ENCODE results near the gene SEMA3D. TPM values are rescaled to one million over a fixed set of nuclear protein-coding genes. Genes with fewer than 3 reads are reported as not detected.

SEMA3D gene
- total and polyA plus RNA-seq, 2 of the 13 experiments (the other 11 are each of a cell fraction or from before 2014, with no cell fraction given), result 0.07 TPM; not detected in 1

DNA sequence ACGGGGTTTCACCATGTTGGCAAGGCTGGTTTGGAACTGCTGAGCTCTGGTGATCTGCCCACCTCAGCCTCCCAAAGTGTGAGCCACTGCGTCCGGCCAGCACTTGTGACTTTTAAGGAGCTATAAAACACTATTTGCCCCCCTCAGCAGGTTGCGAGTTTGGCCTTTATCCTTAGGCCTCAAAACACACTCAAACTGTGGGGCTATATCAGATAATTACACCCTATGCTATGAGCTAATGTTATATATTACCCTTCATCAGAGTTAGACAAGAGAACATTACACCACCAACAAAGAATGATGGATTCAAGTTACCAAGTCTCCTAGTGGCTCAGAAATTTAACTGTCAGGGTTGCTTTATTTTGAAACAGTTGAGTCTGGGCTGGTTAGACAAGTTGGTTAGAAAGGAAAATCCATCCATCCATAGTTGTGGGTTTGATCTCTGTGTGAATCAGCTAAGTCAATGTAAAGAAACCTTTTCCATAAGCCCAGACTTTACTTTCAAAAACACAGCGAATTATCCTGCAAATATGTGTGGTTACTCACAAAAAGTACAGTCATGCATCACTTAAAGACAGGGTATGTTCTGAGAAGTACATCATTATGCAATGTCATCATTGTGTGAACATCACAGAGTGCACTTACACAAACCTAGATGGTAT is 115.8 kb downstream of the SEMA3D start:
- Histone ChIP-seq H3K4me1 (ENCODE audit: insufficient read depth, low read length) (no peaks in the 10 kb centered on the region), H4K20me1 (ENCODE audit: insufficient read depth, low read length) (no peaks in the 10 kb centered on the region), H3K36me3 (replicated peaks in 1 of 2; ENCODE audit: control insufficient read depth in 1 of 2, insufficient read depth in 2 of 2, low read length in 2 of 2) (no peaks in the 10 kb centered on the region), H2AFZ (ENCODE audit: low read length) (no peak overlapping the region), H3K27ac (ENCODE audit: extremely low read length, insufficient read depth, low read length) (no peak overlapping the region), H3K4me2 (ENCODE audit: low read depth, low read length) (no peak overlapping the region), H3K9me3 (ENCODE audit: low read length) (no peaks in the 10 kb centered on the region), H3K27me3 (ENCODE audit: control insufficient read depth in 1 of 2, insufficient read depth in 2 of 2, low read length in 2 of 2) (no peaks in the 10 kb centered on the region), H3K79me2 (ENCODE audit: insufficient read depth, low read length) (no peaks in the 10 kb centered on the region), H3K4me3 (replicated peaks in 1 of 3; ENCODE audit: insufficient read depth in 1 of 3, low read depth in 2 of 3, low read length in 3 of 3) (no peak overlapping the region), H3K9ac (ENCODE audit: insufficient read depth, low read depth, low read length) (no peak overlapping the region)
- no peak for ATAC-seq
- POLR2A ChIA-PET, result no interaction called here
- CTCF ChIA-PET (ENCODE audit: low intra/inter-chr PET ratio, low total read pairs), result no interaction called here
- intact Hi-C loops (cut with micrococcal nuclease; ENCODE audit: unreplicated experiment) (no loop called here), in situ Hi-C loops (cut with HindIII; ENCODE audit: extremely low pct_ligation_motif_present, low pct_unique_long_range_greater_than_20kb) (loop anchor here (25.0 kb wide), 1 partner anchor 1391 kb away; no protein-coding TSS in a partner anchor)
- BruUV-seq (replicated peaks), result no TSS peak
- TF ChIP-seq ZFP82 (CRISPR knock-in tag; IDR thresholded peaks at IDR 0.05; ENCODE audit: borderline replicate concordance), result no peak
- peak; percentile 14 to 22; a peak in 2 of 4 replicates for TF ChIP-seq MAFK (conservative IDR thresholded peaks at IDR 0.05 in 1 of 2, IDR thresholded peaks at IDR 0.05 in 1 of 2; ENCODE audit: low read length in 2 of 2)
- 0 out of 2 replicates have a peak, but pooled peaks have one; percentile 14 for TF ChIP-seq MAFF (IDR thresholded peaks at IDR 0.05; ENCODE audit: low read depth, low read length)
- no peak for FAIRE-seq
- 45% methylated on average over 4 of the region's 5 CpGs for WGBS (ENCODE audit: low lambda C conversion rate)
- DNase-seq (ENCODE audit: low spot score), result no peak

GRCh38 chr7:85068799-85069198 is 118.1 kb downstream of the SEMA3D start:
- H3K4me3 ChIP-seq (replicated peaks in 1 of 3; ENCODE audit: insufficient read depth in 1 of 3, low read depth in 2 of 3, low read length in 3 of 3), result no peak overlapping the region
- ChIA-PET POLR2A (no interaction called here), CTCF (ENCODE audit: low intra/inter-chr PET ratio, low total read pairs) (no interaction called here)
- DNase-seq (ENCODE audit: low spot score), result no peak
- WGBS (ENCODE audit: low lambda C conversion rate), result 3% methylated on average over 1 of the region's 1 CpG
- no peaks in the 10 kb centered on the region for H3K36me3 ChIP-seq (replicated peaks in 1 of 2; ENCODE audit: control insufficient read depth in 1 of 2, insufficient read depth in 2 of 2, low read length in 2 of 2)
- intact Hi-C loops (cut with micrococcal nuclease; ENCODE audit: unreplicated experiment) (no loop called here), in situ Hi-C loops (cut with HindIII; ENCODE audit: extremely low pct_ligation_motif_present, low pct_unique_long_range_greater_than_20kb) (loop anchor here (25.0 kb wide), 1 partner anchor 1394 kb away; no protein-coding TSS in a partner anchor)
- H3K4me1 ChIP-seq (ENCODE audit: insufficient read depth, low read length), result no peaks in the 10 kb centered on the region
- FAIRE-seq, result no peak
- no peaks in the 10 kb centered on the region for H4K20me1 ChIP-seq (ENCODE audit: insufficient read depth, low read length)
- no peaks in the 10 kb centered on the region for H3K9me3 ChIP-seq (ENCODE audit: low read length)
- ATAC-seq, result no peak
- no peak overlapping the region for H3K27ac ChIP-seq (ENCODE audit: extremely low read length, insufficient read depth, low read length)
- H3K9ac ChIP-seq (ENCODE audit: insufficient read depth, low read depth, low read length), result no peak overlapping the region
- H3K4me2 ChIP-seq (ENCODE audit: low read depth, low read length), result no peak overlapping the region
- no peaks in the 10 kb centered on the region for H3K27me3 ChIP-seq (ENCODE audit: control insufficient read depth in 1 of 2, insufficient read depth in 2 of 2, low read length in 2 of 2)
- TF ChIP-seq ZNF605 (CRISPR knock-in tag; IDR thresholded peaks at IDR 0.05) (no peak), ZNF607 (CRISPR knock-in tag; IDR thresholded peaks at IDR 0.05; ENCODE audit: borderline replicate concordance) (no peak), ZSCAN9 (CRISPR knock-in tag; IDR thresholded peaks at IDR 0.05; ENCODE audit: borderline replicate concordance) (no peak), ISL2 (CRISPR knock-in tag; IDR thresholded peaks at IDR 0.05) (no peak), THRA (CRISPR knock-in tag; IDR thresholded peaks at IDR 0.05; ENCODE audit: borderline replicate concordance) (no peak)
- H2AFZ ChIP-seq (ENCODE audit: low read length), result no peak overlapping the region
- H3K79me2 ChIP-seq (ENCODE audit: insufficient read depth, low read length), result no peaks in the 10 kb centered on the region
- no TSS peak for BruUV-seq (replicated peaks)
